22Rv1 (cell line): ENCODE results near the gene ERVFRD-1.

Experiments
- ZFX ChIP-seq: fragments of 450-650 bp; IDR thresholded peaks from 2 replicates; pipeline ENCODE4 v1.6.1; 2017; ENCODE audit warnings: antibody characterized with exemption, borderline replicate concordance
- TF ChIP-seq, protein P1 (sequence below): fragments of 450-650 bp; IDR thresholded peaks from 2 replicates; pipeline ENCODE4 v1.5.1; 2017; ENCODE audit warnings: mild to moderate bottlenecking

- TF ChIP-seq, protein P1, sequence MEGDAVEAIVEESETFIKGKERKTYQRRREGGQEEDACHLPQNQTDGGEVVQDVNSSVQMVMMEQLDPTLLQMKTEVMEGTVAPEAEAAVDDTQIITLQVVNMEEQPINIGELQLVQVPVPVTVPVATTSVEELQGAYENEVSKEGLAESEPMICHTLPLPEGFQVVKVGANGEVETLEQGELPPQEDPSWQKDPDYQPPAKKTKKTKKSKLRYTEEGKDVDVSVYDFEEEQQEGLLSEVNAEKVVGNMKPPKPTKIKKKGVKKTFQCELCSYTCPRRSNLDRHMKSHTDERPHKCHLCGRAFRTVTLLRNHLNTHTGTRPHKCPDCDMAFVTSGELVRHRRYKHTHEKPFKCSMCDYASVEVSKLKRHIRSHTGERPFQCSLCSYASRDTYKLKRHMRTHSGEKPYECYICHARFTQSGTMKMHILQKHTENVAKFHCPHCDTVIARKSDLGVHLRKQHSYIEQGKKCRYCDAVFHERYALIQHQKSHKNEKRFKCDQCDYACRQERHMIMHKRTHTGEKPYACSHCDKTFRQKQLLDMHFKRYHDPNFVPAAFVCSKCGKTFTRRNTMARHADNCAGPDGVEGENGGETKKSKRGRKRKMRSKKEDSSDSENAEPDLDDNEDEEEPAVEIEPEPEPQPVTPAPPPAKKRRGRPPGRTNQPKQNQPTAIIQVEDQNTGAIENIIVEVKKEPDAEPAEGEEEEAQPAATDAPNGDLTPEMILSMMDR: no peak
- TF ChIP-seq ZFX: no peak
These were observed 8.9 kb upstream of the ERVFRD-1 start for GRCh38 chr6:11120271-11121005.
